CD4-positive, alpha-beta T cell treated with Interleukin-21 for 1 hour (primary cell): ENCODE results near the gene OR1K1.
"Not testable (repeated sequence)": the region's sequence is repeated elsewhere in the genome, so short reads cannot be mapped to it uniquely, and the experiment has no call there.

ENCODE experiments used
- DNase-seq: peaks from one replicate; pipeline ENCODE4 v3.0.0-alpha.2; 2020

Gene OR1K1

DNA sequence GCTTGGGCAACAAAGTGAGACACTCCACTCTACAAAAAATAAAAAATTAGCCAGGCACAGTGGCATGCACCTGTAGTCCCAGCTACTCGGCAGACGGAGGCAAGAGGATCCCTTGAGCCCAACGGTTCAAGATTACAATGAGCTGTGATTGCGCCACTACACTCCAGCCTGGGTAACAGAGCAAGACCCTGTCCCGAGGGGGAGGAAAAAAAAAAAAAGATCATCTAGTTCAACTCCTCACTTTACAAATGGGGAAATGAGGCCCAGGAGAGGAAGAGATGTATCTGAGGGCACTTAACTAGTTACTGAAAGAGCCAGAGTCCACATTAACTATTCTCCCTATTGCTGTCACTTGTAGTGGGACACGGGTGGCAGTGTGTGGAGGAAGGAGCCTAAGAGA lies 14.6 kb downstream of the OR1K1 start:
- no peak for DNase-seq

DNA sequence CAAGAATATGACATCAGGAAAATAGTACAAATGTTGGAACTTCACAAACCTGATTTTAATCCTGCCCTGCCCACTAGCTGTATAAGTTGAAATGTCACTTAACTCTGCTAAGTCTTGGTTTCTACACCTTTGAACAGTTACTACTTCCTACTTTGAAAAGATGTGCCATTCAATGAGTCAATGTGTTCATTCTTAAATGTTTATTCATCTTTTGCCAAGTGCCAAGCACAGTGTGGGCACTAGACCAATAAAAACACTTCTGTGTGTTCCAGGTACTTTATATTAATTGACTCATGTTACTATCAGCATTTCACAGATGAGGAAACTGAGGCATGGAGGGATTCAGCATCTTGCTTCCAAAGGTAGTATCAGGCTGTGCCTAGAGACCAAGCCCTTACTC lies 15.6 kb downstream of the OR1K1 start:
- no peak for DNase-seq

- peak; percentile 47 for DNase-seq
Measured at GRCh38 chr9:122816163-122816867, 16.4 kb downstream of the OR1K1 start.

DNA sequence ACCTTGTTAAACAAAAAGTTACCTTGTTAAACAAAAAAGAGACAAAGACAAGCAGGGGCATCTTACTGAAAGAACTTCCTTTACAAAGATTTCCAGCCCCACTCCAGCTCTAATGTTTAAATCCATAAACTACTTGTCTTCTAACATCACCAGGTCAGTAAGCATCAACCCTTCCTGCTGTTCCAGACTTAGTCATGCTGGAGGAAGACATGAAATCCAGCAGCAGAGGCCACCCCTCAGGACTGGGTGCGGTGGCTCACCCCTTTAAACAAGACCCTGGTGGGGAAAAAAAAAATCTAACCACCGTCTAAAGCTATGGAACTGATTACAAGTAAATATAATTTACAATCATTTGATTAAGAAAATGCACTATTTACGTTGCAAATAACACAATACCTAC lies 19.4 kb downstream of the OR1K1 start:
- DNase-seq: no peak

- no peak for DNase-seq
Measured at GRCh38 chr9:122819791-122820489, 20.0 kb downstream of the OR1K1 start.

GRCh38 chr9:122820490-122820845 lies 20.5 kb downstream of the OR1K1 start:
- DNase-seq: no peak

DNA sequence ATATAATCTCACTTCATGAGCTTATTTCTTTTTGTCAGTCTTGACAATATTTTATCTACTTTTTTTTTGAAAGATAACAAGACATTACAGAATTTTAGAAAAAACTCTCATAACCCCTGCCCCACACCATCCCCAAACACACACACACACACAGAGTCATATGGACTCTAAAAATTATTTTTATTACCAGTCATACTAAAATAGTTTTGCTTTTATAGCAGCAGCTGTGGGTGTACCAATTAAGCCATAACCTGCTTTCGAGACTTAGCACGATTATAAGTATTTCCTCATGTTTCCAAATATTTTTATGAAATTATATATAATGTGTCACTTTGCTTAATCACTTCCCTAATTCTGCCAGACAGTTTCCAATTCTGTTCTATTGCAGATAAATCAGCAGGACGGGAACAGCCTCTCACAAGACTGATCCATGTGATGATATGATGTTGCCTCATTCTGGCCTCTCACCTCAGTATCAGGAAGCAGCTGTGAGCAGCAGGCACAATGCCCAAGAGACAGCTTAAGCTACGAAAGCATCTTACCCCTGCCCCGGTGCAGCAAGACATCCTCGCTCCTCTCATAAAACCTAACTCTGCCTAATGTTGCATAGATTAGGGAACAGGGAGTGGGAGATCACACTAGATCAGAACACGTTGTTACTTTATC lies 21.5 kb downstream of the OR1K1 start:
- no peak for DNase-seq

- DNase-seq: no peak
Measured at GRCh38 chr9:122822056-122822455, 22.1 kb downstream of the OR1K1 start.

DNA sequence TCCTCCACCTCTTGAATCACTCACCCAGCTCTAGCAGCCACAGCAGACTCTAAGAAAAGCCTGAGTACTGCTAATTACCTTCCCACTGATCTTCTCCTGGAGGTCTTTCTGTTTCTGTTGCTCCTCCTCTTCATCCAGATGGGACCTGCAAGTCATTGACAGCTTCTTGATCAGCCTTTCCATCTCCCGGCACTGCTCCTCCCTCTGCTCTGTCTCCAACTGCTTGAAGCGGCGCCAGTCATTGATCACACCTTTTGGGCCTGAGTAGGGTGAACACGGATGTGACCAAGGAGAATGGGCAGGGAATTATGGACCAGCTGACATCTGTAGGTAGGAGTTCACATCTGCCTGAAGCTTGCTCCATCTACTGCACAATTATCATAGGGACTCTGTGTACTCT lies 23.0 kb downstream of the OR1K1 start:
- DNase-seq: no peak

DNA sequence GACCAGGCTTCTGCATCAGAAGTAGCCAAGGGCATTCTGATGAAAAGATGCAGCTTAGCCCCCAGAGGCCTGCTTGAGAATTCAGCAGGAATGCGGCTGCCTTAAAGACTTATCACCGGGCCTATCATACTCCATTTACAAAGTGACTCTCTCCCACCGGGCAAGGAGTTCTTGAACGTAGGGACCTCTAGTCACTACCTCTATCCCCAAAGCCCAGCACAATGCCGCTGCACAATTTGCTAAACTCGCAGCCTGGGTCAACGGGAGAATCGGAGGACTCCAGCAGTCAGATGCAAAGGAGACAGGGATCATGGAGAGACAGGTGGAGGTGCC lies 27.8 kb downstream of the OR1K1 start:
- no peak for DNase-seq

DNA sequence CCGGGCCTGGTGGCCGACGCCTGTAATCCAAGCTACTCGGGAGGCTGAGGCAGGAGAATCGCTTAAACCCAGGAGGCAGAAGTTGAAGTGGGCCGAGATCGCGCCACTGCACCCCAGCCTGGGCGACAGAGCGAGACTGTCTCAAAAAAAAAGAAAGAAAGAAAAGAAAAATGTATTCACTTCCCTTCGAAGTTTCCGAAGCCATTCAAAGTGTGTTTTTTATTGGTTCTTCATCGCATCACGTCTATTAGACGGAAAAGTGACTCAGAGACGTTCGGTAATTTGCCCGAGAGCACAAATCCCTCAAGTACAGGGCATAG lies 29.0 kb downstream of the OR1K1 start:
- not testable (repeated sequence) for DNase-seq

- DNase-seq: no peak
Measured at GRCh38 chr9:122832194-122832593, 32.3 kb downstream of the OR1K1 start.

DNA sequence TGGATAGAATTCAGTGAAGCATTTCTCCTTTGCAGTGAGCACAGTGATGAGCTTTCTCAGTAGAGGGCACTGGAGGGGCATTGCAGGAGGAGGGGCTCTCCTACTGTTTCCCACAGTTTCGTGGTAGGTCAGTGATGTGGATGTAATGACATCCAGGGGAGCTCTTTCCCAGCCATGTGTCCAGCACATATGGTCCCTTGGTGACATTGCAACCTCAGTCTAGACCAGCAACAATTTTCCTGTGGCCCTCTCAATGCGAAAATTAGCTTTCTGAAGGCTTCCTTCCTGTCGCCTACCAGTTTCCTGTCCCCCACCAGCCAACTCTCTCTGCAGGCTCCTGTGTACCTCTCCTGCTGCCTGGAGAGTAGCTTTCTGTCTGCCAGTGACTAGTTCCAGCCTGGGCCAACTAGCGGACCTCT lies 35.4 kb downstream of the OR1K1 start:
- DNase-seq: no peak

- DNase-seq: no peak
Measured at GRCh38 chr9:122837266-122837850, 37.4 kb downstream of the OR1K1 start.

- not testable (repeated sequence) for DNase-seq
Measured at GRCh38 chr9:122838441-122838840, 38.5 kb downstream of the OR1K1 start.

- no peak for DNase-seq
Measured at GRCh38 chr9:122841501-122841900, 41.6 kb downstream of the OR1K1 start.

DNA sequence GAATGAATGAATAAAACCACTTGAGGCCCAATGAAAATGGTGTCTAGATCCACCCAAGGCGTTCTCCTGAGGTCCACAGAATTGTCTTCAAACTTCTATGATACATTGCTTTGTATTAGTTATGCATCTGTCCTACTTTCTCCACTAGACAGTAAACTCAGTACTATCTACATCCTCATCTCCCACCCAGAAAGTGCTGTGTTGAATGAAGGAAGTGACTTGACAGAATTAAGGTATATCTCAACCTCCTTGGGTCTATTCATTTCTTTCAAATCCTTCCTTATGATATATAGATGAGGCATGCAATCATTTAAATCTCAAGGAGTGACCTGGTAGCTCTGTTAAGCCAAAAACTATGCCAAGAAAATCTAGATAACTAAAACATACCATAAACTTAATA lies 44.2 kb downstream of the OR1K1 start:
- no peak for DNase-seq

DNA sequence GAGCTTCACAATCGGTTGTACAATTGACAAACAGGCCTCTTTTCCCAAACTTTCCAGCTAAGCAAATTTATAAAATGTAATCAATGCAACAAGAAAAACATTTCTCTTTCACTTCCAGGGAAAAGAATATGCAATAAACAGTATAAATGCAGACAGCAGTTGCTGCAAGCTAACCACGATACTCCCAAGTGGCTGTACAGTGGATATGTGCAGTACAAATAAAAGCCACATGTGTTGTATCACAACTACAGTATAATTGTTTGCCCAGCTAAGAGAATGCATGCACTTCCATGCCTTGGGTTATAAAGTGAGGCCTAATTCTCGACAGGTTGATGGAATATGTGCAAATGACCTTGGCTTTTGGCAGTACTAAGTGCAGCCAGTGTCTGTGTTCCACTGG lies 45.2 kb downstream of the OR1K1 start:
- no peak for DNase-seq

- DNase-seq: peak; percentile 36
Measured at GRCh38 chr9:122846371-122846940, 46.5 kb downstream of the OR1K1 start.

- DNase-seq: no peak
Measured at GRCh38 chr9:122848256-122848943, 48.5 kb downstream of the OR1K1 start.
